Measurements from ENCODE around the gene KIAA1191.
"Not testable (repeated sequence)": the region's sequence is repeated elsewhere in the genome, so short reads cannot be mapped to it uniquely, and the experiment has no call there.

KIAA1191 gene, protein sequence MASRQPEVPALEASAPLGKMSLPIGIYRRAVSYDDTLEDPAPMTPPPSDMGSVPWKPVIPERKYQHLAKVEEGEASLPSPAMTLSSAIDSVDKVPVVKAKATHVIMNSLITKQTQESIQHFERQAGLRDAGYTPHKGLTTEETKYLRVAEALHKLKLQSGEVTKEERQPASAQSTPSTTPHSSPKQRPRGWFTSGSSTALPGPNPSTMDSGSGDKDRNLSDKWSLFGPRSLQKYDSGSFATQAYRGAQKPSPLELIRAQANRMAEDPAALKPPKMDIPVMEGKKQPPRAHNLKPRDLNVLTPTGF

DNA sequence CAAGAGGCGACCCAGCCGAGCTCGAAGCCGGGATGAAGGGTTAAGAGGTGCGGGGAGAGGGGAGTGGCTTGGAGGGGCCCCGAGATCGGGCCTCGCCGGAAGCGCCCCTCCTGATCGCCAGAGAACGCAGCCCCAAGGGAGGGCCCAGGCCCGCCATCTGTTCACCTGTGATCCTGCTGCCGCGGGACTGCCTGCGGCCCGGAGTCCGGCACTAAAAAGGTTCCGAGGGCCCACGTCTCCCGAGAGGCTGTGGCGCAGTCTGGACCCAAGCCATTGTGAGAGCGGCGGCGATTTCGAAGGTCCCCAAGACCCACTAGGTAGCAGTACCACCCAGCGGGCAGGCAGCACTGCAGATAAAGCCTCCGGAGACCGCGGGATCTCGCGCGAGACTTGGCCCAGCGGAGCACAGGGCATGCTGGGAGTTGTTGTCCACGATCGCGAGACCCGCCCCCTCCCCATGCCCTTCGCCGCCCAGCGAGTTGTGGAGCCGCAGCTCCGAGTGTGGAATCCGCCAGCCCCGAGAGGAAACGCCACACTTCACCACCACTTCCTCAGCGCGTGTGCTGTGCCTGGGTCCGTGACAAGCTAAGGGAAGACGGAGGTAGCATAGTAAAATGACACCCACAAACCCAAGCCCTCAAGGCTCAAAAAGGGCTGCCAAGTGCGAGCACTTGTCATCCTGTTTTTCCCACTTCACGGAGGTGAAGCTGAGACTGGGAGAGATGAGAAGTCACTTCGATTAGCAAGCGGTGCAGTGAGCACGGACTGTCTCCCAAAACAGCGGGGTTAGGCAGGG is at the start of gene KIAA1191:
KIAA1191 (minus strand) TSS at position 328 of the 796 bp plus-strand sequence. CDS start 2,256 bp downstream, outside the sequence.
- peak; percentile 21 to 96 (median 88) for DNase-seq

DNA sequence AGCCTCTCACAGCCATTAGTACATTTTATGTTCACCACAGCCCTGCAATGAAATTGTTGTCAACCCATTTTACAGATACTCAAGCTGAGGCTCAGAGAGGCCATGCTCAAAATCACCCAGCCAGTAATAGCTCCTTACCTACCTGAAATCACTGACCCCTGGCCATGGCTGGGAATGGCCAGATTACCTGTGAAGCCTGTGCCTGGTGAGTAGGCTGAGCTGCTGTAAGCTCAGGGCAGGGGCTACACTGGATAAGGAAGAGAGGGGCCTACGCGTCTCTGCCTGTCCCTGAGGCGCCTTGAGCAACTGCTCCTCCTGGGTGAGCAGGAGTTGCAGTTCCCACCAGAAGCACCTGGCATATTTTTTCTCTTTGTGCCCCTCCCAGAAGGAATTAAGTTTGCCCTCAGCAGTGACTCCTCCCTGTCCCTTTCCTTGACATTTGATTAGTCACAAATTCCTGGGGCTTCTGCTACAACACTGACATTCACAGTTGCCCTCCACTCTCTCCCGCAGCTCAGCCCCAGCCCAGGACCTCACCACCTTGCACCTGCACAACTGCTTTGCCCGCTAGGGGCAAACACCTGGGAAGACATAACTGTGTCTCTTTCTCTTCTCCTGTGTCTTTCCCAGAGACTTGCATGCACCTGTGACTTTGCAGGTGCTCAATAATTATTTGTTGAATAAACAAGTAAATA is 49.1 kb upstream of the KIAA1191 start:
- no peak for DNase-seq

DNA sequence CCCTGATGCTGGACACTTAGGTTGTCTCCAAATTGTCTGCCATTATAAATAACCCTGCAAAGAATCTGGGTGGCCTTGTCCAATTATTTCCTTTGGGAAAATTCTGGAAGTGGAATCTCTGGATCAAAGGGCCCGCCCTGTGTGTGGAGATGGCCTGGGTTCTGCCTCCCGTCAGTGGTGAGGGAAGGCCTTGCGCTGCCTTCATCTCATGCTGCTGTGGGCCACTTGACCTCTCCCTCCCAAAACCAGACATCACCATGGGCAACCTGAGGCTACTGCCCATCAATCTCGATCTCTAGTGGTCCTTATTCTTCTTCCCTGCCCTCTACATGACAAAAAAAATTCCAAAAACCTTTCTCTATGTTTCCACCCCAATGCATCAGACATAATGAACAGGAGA is 48.2 kb upstream of the KIAA1191 start:
- DNase-seq = no peak

DNA sequence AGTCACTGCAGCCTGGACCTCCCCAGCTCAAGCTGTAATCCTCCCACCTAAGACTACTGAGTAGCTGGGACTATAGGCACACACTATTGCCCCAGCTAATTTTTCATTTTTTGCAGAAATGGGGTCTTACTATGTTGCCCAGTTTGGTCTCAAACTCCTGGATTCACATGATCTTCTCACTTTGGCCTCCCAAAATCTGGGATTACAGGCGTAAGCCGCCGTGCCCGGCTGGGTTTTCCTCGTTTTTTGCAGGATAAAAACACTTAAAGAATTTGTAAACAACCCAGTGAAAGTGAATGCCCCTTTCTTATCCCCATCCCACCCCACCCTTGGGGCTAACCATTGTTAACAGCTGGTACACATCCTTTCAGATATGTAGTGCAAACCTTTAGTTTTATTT is 47.0 kb upstream of the KIAA1191 start:
- no peak for DNase-seq

DNA sequence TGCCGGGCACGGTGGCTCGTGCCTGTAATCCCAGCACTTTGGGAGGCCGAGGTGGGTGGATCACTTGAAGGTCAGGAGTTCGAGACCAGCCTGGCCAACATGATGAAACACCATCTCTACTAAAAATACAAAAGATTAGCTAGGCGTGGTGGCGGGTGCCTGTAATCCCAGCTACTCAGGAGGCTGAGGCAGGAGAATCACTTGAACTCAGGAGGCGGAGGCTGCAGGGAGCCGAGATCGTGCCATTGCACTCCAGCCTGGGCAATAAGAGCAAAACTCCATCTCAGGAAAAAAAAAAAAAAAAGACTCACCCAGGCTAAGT is 46.6 kb upstream of the KIAA1191 start:
- DNase-seq = not testable (repeated sequence)

DNA sequence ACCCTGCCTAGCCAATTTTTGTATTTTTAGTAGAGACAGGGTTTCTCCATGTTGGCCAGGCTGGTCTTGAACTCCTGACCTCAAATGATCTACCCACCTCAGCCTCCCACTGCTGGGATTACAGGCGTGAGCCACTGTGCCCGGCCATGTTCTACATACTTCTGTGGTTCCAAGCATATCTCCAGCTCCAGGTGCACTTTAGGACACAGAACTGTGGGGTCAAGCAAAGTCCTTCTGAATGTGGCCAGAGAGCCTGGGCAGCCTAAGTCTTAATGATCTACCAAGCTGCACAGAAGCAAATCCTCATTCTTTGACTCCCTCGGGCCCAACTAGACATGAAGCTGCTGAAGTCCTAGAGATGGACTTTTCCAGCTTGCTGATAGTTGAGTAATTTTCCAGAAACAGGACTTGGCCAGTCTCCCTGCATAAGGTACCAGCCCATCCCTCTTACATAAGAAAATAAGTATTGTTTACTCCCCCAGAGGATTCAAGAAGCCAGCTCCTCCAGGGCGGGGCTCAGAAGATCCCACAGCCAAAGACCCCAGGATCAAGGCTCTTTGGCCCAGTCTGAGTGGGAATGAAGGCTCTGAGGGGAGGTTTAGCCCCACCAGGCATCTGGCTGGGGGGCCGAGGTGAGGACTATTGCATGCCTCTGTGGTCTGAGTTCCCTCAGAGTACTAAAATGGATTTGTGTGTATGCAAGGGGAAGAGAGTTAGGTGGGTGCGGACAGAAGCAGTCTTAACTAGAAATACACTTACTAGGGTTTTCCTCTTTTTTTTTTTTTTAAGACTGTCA is 46.1 kb upstream of the KIAA1191 start:
- no peak for DNase-seq

DNA sequence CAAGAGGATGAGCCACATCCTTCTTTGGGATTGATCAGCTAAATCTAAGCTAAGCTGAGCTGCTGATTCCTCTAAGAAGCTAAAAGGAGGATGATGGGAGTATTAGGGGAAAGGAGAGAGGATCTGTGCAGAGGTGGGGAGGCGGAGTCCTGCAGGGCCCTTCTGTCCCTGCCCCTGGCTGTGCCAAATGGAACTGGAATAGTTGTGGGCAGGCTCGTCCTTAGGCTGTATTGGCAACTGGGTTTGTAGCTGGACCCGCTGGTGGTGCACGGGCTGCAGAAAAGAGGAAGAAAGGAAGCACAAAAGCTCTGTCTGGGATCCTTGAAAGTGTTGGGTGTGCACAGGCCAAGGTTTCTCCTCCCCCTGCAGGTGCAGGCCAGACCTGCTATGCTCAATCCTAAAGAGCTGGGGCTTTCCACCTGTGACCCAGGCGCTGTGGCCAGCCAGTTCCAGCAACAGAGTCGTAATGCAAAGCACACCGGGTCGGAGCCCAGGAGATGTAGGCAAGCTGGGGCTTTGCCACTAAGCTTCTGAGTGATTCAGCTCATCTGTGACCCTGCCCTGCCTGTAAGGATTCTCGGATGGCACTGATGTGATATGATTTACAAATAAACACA is 45.0 kb upstream of the KIAA1191 start:
- DNase-seq = no peak

DNA sequence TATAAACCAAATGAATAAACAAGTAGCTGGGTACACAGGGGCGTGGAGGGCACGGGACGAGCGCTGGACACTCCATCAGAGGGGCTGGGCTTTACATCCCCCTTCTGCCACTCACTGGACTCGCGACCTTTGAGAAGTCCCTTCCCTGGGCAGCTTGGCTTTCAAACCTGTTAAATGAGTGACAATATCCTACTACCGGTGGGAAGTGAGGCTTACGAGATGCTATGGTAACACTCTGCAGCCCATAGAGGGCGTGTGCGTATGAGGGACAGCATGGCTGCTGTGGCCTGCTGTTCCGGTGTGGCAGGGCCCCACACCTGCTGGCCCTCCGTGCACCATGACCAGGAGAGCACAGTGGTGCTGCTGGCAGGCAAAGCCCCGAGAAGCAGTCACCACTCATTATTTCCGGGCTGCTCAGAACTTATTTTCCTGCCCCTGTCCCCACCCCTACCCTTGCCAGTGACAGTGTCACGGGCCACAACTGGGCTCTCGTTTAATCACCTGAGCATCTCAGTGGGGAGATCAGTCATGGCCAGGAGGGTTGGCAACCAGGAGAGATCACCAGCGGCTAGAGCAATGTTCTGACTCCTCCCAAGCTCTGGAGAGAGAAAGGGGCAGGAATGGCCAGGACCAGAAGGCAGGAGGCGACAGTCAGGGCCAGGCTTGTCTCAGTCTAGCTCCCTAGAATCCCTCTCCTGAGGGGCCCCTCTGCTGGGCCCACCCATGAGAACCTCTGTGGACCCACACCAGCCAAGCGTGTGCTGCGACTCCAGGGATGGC is 44.3 kb upstream of the KIAA1191 start:
- no peak for DNase-seq

DNA sequence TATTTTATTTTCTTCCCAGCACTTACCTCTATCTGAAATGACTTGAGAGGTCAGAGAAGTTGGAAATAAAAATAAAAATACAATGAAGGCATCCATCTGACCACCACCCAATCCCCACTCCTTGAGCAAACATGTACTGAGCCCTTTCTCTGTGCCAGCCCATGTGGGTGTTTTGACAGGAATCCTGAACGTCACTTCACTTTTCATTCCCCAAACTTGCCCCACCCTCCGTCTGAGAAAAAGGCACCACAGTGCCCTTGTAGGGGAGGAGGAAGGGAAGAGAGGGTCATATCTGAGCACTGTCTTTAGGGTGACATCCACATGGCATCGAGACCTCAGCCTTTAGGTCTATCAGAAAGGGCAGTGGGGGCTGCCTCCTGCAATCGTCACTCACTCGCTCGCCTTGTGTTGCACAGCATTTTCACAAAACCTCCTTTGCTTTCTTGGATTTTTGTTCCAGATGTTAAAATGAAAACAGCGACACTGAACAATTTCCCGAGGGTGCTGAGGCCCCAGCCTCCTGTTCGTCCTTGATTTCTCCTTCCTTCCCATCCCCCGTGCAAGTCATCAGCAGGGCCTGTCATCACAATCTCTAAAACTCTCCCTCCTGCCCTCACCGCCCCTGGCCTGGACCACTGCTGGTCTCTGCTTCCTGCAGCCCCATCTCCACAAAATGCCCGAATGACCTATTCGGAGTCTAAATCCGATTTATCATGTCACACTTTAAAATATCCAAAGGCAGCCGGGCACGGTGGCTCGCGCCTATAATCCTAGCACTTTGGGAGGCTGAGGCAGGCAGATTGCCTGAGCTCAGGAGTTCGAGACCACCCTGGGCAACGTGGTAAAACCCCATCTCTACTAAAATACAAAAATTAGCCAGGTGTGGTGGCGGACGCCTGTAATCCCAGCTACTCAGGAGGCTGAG is 40.0 kb upstream of the KIAA1191 start:
- no peak for DNase-seq

DNA sequence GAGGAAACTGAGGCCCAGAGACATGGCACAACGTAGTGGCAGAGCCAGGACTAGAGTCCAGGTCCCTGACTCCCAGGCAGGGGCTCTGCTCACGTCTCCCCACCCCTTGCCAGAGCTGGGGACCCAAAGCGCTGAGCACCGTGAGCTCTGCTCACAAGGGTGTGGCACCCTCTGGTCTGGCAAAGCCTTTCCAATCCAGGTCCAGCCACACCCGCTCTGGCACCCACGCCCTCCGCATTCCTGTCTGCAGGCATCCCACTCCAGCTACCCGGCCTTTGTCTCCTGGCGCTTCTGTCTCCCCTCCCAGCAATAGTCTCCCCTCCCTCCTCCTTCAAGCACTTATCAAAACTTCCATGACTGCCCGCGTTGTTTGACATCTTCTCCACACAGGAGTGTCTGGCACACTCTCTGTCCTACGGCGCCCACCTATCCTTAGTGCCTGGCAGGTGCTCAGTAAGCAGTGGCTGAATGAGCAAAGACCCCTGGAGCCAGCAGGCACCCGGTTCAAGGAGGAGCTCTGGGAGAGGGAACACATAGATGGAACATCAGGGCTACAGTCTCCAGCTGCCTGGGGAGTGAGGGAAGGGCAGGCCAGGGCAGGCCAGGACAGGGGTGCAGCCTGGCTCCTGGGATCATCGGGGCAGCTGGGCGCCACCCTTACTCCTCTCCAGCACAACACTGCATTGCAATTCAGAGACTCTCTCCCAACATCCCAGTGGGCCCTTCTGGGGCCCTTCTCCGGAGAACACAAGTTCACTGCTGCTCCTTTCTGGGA is 39.0 kb upstream of the KIAA1191 start:
- no peak for DNase-seq

DNA sequence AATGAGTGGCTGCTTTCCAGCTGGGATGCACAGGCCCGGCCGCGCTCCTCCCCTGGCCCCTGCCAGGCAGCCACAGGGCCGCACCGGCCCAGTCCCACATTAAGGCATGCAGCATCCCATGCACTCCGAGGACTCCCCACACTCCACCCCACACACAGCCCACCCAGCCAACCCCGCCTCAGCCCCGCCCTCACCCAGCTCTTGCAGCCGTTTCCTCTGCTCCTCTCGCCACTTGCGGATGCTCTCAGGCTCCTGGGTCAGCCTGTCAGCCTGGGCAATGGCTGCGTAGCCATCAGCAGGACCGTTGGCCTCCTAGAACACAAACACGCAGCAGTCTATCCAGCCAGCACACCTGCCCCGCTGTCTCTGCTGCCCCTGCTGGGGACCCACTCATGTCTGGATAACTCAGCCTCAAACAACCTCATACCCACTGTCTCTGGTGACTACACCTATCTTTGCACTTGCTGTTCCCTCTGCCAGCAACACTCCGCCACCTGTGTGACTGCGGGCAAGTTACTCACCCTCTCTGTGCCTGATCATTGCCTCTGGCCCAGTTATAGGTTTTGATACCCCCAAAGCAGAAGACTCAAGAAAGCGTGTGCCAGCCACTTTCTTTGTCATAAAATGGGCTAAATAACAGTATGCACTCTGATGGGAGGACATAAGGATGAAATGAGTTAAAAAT is 36.3 kb upstream of the KIAA1191 start:
- DNase-seq = no peak

DNA sequence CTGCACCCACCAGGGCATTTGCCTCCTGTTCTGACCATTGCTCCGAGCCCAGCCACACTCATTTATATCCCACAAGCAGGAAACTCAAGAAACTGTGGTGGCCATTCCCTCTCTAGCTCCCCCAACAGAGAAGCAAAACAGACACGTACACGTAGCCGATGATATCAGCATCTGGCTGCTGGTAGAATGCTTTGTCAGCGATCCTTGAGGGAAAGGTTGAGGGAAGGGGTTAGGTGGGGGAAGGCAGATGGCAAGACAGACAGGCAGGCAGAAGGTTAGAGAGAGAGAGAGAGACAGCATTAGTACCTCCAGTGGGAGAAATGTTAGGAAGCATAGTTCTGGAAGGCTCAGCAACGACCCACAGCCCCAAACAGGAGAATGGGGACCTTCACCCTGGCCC is 34.8 kb upstream of the KIAA1191 start:
- no peak for DNase-seq

DNA sequence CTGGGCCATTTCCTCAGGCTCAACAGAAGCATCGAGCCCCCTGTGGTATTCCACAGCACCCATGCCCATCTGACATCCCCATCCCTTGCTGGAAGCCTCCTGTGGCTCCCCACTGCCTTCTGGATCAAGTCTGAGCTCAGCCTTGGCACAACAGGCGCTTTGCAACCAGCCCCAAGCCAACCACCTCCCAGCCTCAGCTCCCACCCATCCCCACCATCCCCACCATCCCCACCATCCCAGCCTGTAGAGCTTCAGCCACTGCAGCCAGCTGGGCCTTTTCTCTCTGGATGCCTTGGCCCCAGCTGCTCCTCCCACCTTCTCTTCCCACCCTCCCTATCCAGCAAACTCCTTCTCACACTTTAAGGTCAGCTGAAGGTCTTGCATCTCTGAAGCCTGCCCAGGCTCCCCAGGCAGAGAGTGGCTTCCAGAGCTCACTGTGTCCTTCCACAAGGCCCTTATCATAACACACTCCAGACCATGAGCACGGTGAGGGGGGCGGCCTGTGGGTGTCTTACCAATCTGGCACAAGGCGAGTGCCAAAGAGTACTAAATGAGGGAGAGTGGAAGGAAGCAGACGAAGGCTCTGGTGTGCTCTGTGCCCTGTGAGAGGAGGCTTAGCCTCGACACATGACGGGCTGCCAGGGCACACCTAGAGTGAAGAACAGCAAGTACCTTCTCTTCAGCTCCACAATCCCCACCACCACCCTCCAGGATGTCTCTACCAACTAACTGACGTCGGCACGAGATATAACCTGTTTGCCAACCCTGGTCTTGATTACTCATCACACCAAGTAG is 33.5 kb upstream of the KIAA1191 start:
- DNase-seq = no peak

DNA sequence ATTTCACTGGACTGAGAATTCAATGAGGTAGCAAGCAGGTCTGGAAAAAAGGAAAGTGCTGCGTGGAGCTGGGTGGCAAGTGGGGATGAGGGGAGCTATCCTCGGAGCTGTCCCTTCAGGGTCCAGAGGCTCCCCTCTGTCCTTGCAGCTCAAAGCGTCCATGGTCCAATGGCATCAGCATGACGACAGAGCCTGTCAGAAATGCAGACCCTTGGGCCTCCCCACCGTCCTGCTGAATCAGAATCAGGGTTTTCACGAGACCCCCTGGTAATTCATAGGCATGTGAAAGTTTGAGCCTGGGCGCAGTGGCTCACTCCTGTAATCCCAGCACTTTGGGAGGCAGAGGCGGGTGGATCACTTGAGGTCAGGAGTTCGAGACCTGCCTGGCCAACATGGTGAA is 32.5 kb upstream of the KIAA1191 start:
- no peak for DNase-seq

DNA sequence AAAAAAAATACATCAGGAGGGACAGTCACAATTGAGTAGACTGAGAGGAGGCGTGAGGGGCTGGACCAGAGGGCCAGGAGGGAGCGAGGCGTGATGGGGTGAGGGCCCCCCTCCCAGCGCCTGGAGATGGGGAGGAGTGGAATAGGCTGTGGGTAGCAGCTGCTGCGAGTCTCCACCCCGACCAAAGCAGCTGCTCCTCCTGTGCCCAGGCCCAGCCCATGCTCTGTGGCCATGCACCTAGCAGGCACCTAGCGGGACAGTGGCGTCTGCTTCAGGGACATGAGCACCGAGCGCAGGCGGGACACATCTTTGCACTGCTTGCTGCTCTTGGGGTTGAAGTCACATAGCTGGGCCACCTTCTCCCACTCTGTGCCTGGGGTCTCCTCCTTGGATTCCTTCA is 31.0 kb upstream of the KIAA1191 start:
- DNase-seq = no peak

DNA sequence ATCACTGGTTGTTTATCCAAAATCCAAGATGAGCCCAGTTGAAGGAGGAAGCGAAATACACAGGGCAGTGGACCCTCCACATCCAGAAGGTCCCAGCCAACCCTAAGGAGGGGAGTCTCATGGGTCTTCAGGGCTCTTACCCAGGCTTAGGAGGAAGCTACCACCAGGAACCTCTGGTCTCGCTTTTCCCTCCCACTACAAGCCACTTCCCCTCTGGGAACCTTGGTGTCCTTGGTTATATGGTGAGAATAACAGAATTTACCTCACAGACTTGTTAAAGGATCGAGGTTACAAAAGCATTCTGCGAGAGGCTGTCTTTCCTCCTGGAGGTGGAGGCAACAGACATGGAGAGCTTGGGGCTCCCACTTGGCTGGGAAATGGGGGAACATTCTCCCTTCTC is 30.4 kb upstream of the KIAA1191 start:
- no peak for DNase-seq

DNA sequence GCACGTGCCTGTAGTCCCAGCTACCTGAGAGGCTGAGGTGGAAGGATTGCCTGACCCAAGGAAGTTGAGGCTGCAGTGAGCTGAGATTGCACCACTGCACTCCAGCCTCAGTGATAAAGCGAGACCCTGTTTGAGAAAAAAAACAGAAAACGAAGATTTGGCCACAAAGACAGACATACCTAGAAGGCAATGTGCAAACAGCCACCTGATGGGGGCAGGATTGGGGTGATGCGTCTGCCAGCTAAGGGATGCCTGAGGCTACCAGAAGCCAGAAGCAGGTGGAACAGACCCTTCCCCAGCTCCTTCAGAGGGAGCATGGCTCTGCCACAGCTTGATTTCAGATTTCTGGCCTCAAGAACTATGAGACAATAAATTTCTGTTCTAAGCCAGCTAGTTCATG is 29.9 kb upstream of the KIAA1191 start:
- no peak for DNase-seq

Data from nucleus accumbens (tissue), 56 donors.